ENCODE results near the gene SPC25. TPM values are rescaled to one million over a fixed set of nuclear protein-coding genes. Genes with fewer than 3 reads are reported as not detected.

The SPC25 gene
- total and polyA plus RNA-seq, 9 of the 15 experiments (the other 6 are each of a cell fraction or from before 2014, with no cell fraction given) = 44.8 to 100 (median 75.0) TPM

GRCh38 chr2:168889635-168890005 lies 610 bp downstream of the SPC25 start:
- H3K9ac ChIP-seq (ENCODE audit: insufficient read depth in 1 of 2, low read depth in 2 of 2, low read length in 2 of 2) = peak overlapping the region; percentile 90 to 93

More at GRCh38 chr2:168889635-168890005, 610 bp downstream of the SPC25 start:
- Histone ChIP-seq H3K27me3 (ENCODE audit: control insufficient read depth in 2 of 2, insufficient read depth in 2 of 2, low read length in 2 of 2) (no peaks in the 10 kb centered on the region), H3K4me1 (replicated peaks in 1 of 2; ENCODE audit: control insufficient read depth in 2 of 2, insufficient read depth in 2 of 2, low read length in 2 of 2) (peaks cover 0 to 9% of the 10 kb centered on the region in 2 experiments; a peak in 2 of 5 replicates), H2AFZ (ENCODE audit: low read depth, low read length) (peak overlapping the region; percentile 98), H3K36me3 (ENCODE audit: control insufficient read depth, insufficient read depth, low read length) (peaks cover 33% of the 10 kb centered on the region), H3K9me1 (ENCODE audit: control insufficient read depth, insufficient read depth, low read length) (no peaks in the 10 kb centered on the region), H3K4me3 (peak overlapping the region; percentile 69), H3K27ac (ENCODE audit: extremely low read depth, low read depth, low read length) (peak overlapping the region; percentile 76), H3K4me2 (ENCODE audit: insufficient read depth, low read length) (peak overlapping the region; percentile 90), H3K9me3 (replicated peaks; ENCODE audit: control insufficient read depth, insufficient read depth, low read depth, low read length) (no peaks in the 10 kb centered on the region), H3K79me2 (ENCODE audit: control insufficient read depth, insufficient read depth, low read length) (peaks cover 36% of the 10 kb centered on the region), H4K20me1 (replicated peaks; ENCODE audit: control insufficient read depth, insufficient read depth, low read length) (no peaks in the 10 kb centered on the region)
- POLR2A ChIA-PET = interaction anchor here (0.6 to 1.6 kb wide), 5 partner anchors 11 to 927 kb away, joined by 3 to 6 read pairs (median 3); partner anchors contain the start of gene G6PC2
- no peak for TF ChIP-seq ZKSCAN8 (CRISPR knock-in tag; IDR thresholded peaks at IDR 0.05)
- TF ChIP-seq MCM7 (IDR thresholded peaks at IDR 0.05) = no peak
- no peak for TF ChIP-seq ZNF3 (CRISPR knock-in tag; IDR thresholded peaks at IDR 0.05)
- TF ChIP-seq HBP1 (CRISPR knock-in tag; IDR thresholded peaks at IDR 0.05) = no peak
- TF ChIP-seq ZNF121 (CRISPR knock-in tag; conservative IDR thresholded peaks at IDR 0.05) = no peak
- no peak for TF ChIP-seq SIRT6 (IDR thresholded peaks at IDR 0.05; ENCODE audit: low read depth, low read length)
- no peak for TF ChIP-seq CREB1 (IDR thresholded peaks at IDR 0.05)
- TF ChIP-seq CREB1 (CRISPR knock-in tag; IDR thresholded peaks at IDR 0.05) = no peak
- no peak for TF ChIP-seq DEAF1 (CRISPR knock-in tag; IDR thresholded peaks at IDR 0.05)
- TF ChIP-seq POLR3A (IDR thresholded peaks at IDR 0.05; ENCODE audit: borderline replicate concordance, extremely low read depth, insufficient read depth, insufficient read length) = no peak
- no peak for TF ChIP-seq ZNF253 (CRISPR knock-in tag; conservative IDR thresholded peaks at IDR 0.05)
- no peak for TF ChIP-seq HMGN3 (IDR thresholded peaks at IDR 0.05; ENCODE audit: borderline replicate concordance, extremely low read depth, insufficient read length, low read depth, low read length)
- no peak for TF ChIP-seq IRF9 (tag; IDR thresholded peaks at IDR 0.05)
- no peak for TF ChIP-seq BMI1 (IDR thresholded peaks at IDR 0.05; ENCODE audit: low read length)
- TF ChIP-seq POU5F1 (IDR thresholded peaks at IDR 0.05; ENCODE audit: borderline replicate concordance, low read depth, low read length, partially characterized antibody) = no peak
- TF ChIP-seq CCAR2 (IDR thresholded peaks at IDR 0.05; ENCODE audit: low read depth, low read length) = no peak
- no peak for TF ChIP-seq POLR2AphosphoS2 (IDR thresholded peaks at IDR 0.05; ENCODE audit: low read length)
- no peak for TF ChIP-seq CBX2 (IDR thresholded peaks at IDR 0.05; ENCODE audit: insufficient read depth, low read length, poor library complexity, severe bottlenecking)
- intact Hi-C loops (cut with micrococcal nuclease) (loop anchor here (1.0 kb wide), 1 partner anchor 115 kb away; no protein-coding TSS in a partner anchor), in situ Hi-C loops (cut with MboI) (no loop called here)
- TSS peak; percentile 66 for BruUV-seq (replicated peaks)
- CTCF ChIA-PET (ENCODE audit: low intra/inter-chr PET ratio) = no interaction called here
- DNase-seq (ENCODE audit: extremely low read depth in 1 of 4, low spot score in 3 of 4) (peak in 2 of 4 experiments; percentile 17 to 40), ATAC-seq (peak; percentile 57), FAIRE-seq (no peak)
- 2% methylated on average over 3 of the region's 3 CpGs for WGBS (ENCODE audit: insufficient coverage, low coverage, missing lambda C conversion rate)

All from K562 (cell line).